ENCODE data around the gene NFXL1.
A peak's percentile ranks its signal among the peaks of the same experiment; 100 is the strongest.

The NFXL1 gene

GRCh38 chr4:47830265-47831025 is 83.9 kb downstream of the NFXL1 start:
- DNase-seq = no peak

- no peak for DNase-seq
These were observed 84.9 kb downstream of the NFXL1 start for GRCh38 chr4:47829438-47829837.

GRCh38 chr4:47827343-47828047 is 86.9 kb downstream of the NFXL1 start:
- DNase-seq = no peak

- DNase-seq = peak; percentile 62
These were observed 89.5 kb downstream of the NFXL1 start for GRCh38 chr4:47824840-47825239.

- DNase-seq = no peak
These were observed 95.2 kb downstream of the NFXL1 start for GRCh38 chr4:47819178-47819577.

GRCh38 chr4:47817275-47817674 is 97.1 kb downstream of the NFXL1 start:
- DNase-seq = no peak

- no peak for DNase-seq
These were observed 97.6 kb downstream of the NFXL1 start for GRCh38 chr4:47816748-47817147.

- no peak for DNase-seq
These were observed 99.6 kb downstream of the NFXL1 start for GRCh38 chr4:47814618-47815295.

GRCh38 chr4:47809654-47810203 is 104.7 kb downstream of the NFXL1 start:
- no peak for DNase-seq

GRCh38 chr4:47804598-47804997 is 109.8 kb downstream of the NFXL1 start:
- no peak for DNase-seq

- no peak for DNase-seq
These were observed 112.8 kb downstream of the NFXL1 start for GRCh38 chr4:47801481-47802002.

- DNase-seq = peak; percentile 53
These were observed 116.2 kb downstream of the NFXL1 start for GRCh38 chr4:47798165-47798564.
